NB4 (cell line): ENCODE data around the gene BAIAP2.

Experiments used
- DNase-seq: peaks from one replicate; pipeline ENCODE4 v3.0.0; 2010; ENCODE audit warnings: low read depth
- H3K4me3 ChIP-seq: one replicate; pipeline ENCODE4 v1.5.1; 2011; ENCODE audit warnings: mild to moderate bottlenecking, low read depth, low read length, moderate library complexity
- CTCF ChIP-seq: IDR thresholded peaks from one replicate; pipeline ENCODE4 v1.5.1; 2012; ENCODE audit warnings: low read depth, low read length
- MAX ChIP-seq: IDR thresholded peaks from 2 replicates; pipeline ENCODE4 v1.6.1; 2011; ENCODE audit warnings: low read depth, low read length
- MYC ChIP-seq: IDR thresholded peaks from 2 replicates; pipeline ENCODE4 v1.6.1; 2011; ENCODE audit warnings: low read depth, low read length
- POLR2A ChIP-seq: IDR thresholded peaks from 2 replicates; pipeline ENCODE4 v1.6.1; 2011; ENCODE audit warnings: mild to moderate bottlenecking; ENCODE audit not compliant: insufficient read length; ENCODE audit errors: extremely low read depth

Gene BAIAP2

GRCh38 chr17:81159611-81160265, 124.8 kb downstream of the BAIAP2 start:
- TF ChIP-seq MAX (no peak), POLR2A (no peak), MYC (no peak), CTCF (no peak)
- H3K4me3 ChIP-seq: no peak overlapping the region
- DNase-seq: no peak

- no peak overlapping the region for H3K4me3 ChIP-seq
- peak; percentile 39 for DNase-seq
- TF ChIP-seq CTCF: no peak
- no peak for TF ChIP-seq MAX
- no peak for TF ChIP-seq POLR2A
- TF ChIP-seq MYC: no peak
Measured at GRCh38 chr17:81160306-81160705, 125.4 kb downstream of the BAIAP2 start.

- DNase-seq: no peak
- no peak for TF ChIP-seq CTCF
- no peak for TF ChIP-seq POLR2A
- no peak for TF ChIP-seq MYC
- no peak for TF ChIP-seq MAX
- no peak overlapping the region for H3K4me3 ChIP-seq
Measured at GRCh38 chr17:81160747-81161453, 125.9 kb downstream of the BAIAP2 start.

GRCh38 chr17:81161536-81161935, 126.6 kb downstream of the BAIAP2 start:
- no peak for DNase-seq
- H3K4me3 ChIP-seq: no peak overlapping the region
- TF ChIP-seq CTCF (no peak), POLR2A (no peak), MYC (no peak)

GRCh38 chr17:81161972-81162371, 127.0 kb downstream of the BAIAP2 start:
- no peak for DNase-seq
- H3K4me3 ChIP-seq: no peak overlapping the region
- TF ChIP-seq CTCF (no peak), MYC (no peak), MAX (no peak), POLR2A (no peak)
